SK-N-SH treated with all-trans-retinoic acid at 6 μM for 48 hours (cell line): ENCODE results near the gene MAP2K1.

Source experiments
- ATAC-seq: fragments of 200-7000 bp; cut with Tn5 transposase; 3 replicates; pipeline ENCODE4 v1.9.1; 2020; ENCODE audit warnings: mild to moderate bottlenecking, moderate library complexity
- BACH2 ChIP-seq: fragments of 250-450 bp; sonication (Bioruptor Pico); IDR thresholded peaks from 2 replicates; pipeline ENCODE4 v1.9.0; 2021; ENCODE audit warnings: mild to moderate bottlenecking, borderline replicate concordance
- CSDC2 ChIP-seq: fragments of 250-450 bp; sonication (Bioruptor Pico); IDR thresholded peaks from 2 replicates; pipeline ENCODE4 v1.5.0; 2020; ENCODE audit warnings: mild to moderate bottlenecking, moderate library complexity
- ESRRG ChIP-seq: fragments of 250-450 bp; sonication (Bioruptor Pico); IDR thresholded peaks from 2 replicates; pipeline ENCODE4 v1.6.1; 2021; ENCODE audit warnings: mild to moderate bottlenecking
- GLIS3 ChIP-seq: fragments of 250-450 bp; sonication (Bioruptor Pico); IDR thresholded peaks from 2 replicates; pipeline ENCODE4 v1.5.0; 2020; ENCODE audit warnings: mild to moderate bottlenecking, moderate library complexity
- ISL1 ChIP-seq: fragments of 250-450 bp; sonication (Bioruptor Pico); IDR thresholded peaks from 2 replicates; pipeline ENCODE4 v2.1.2; 2022; ENCODE audit warnings: mild to moderate bottlenecking, moderate library complexity
- OSR1 ChIP-seq: fragments of 250-450 bp; sonication (Bioruptor Pico); IDR thresholded peaks from 2 replicates; pipeline ENCODE4 v1.8.0; 2022; ENCODE audit warnings: moderate library complexity, mild to moderate bottlenecking, inconsistent platforms
- PPARA ChIP-seq: fragments of 250-450 bp; sonication (Bioruptor Pico); IDR thresholded peaks from 2 replicates; pipeline ENCODE4 v1.5.0; 2020; ENCODE audit warnings: mild to moderate bottlenecking, borderline replicate concordance
- RARB ChIP-seq: fragments of 250-450 bp; sonication (Bioruptor Pico); IDR thresholded peaks from 2 replicates; pipeline ENCODE4 v1.8.0; 2021; ENCODE audit warnings: mild to moderate bottlenecking, moderate library complexity
- SNAI2 ChIP-seq: fragments of 250-450 bp; sonication (Bioruptor Pico); IDR thresholded peaks from 2 replicates; pipeline ENCODE4 v1.5.0; 2020; ENCODE audit warnings: mild to moderate bottlenecking, moderate library complexity
- TCF4 ChIP-seq: fragments of 250-450 bp; sonication (Bioruptor Pico); IDR thresholded peaks from 2 replicates; pipeline ENCODE4 v1.8.0; 2021; ENCODE audit warnings: mild to moderate bottlenecking, moderate library complexity, borderline replicate concordance
- TOX ChIP-seq: fragments of 250-450 bp; sonication (Bioruptor Pico); IDR thresholded peaks from 2 replicates; pipeline ENCODE4 v1.8.0; 2021; ENCODE audit warnings: mild to moderate bottlenecking, moderate library complexity, borderline replicate concordance
- ZFP3 ChIP-seq: fragments of 250-450 bp; sonication (Bioruptor Pico); IDR thresholded peaks from 2 replicates; pipeline ENCODE4 v1.5.0; 2020; ENCODE audit warnings: mild to moderate bottlenecking, moderate library complexity
- ZFP30 ChIP-seq: fragments of 450-650 bp; formaldehyde crosslinking; IDR thresholded peaks from 2 replicates; pipeline ENCODE4 v1.5.0; 2022; ENCODE audit warnings: mild to moderate bottlenecking, moderate library complexity
- ZNF565 ChIP-seq: fragments of 450-650 bp; formaldehyde crosslinking; conservative IDR thresholded peaks from 2 replicates; pipeline ENCODE4 v1.5.0; 2020; ENCODE audit warnings: low read depth, mild to moderate bottlenecking, moderate library complexity
- ZNF70 ChIP-seq: fragments of 450-650 bp; formaldehyde crosslinking; IDR thresholded peaks from 2 replicates; pipeline ENCODE4 v1.5.0; 2020; ENCODE audit warnings: mild to moderate bottlenecking, moderate library complexity
- ZNF8 ChIP-seq: fragments of 450-650 bp; formaldehyde crosslinking; IDR thresholded peaks from 2 replicates; pipeline ENCODE4 v1.5.0; 2020; ENCODE audit warnings: mild to moderate bottlenecking, moderate library complexity
- TF ChIP-seq, protein P1 (sequence below): fragments of 250-450 bp; sonication (Bioruptor Pico); IDR thresholded peaks from 2 replicates; pipeline ENCODE4 v1.5.1; 2021; ENCODE audit warnings: mild to moderate bottlenecking, moderate library complexity
- TF ChIP-seq, protein P2 (sequence below): fragments of 250-450 bp; sonication (Bioruptor Pico); IDR thresholded peaks from 2 replicates; pipeline ENCODE4 v1.5.0; 2020; ENCODE audit warnings: mild to moderate bottlenecking, moderate library complexity
- TF ChIP-seq, protein P3 (sequence below): fragments of 250-450 bp; sonication (Bioruptor Pico); IDR thresholded peaks from 2 replicates; pipeline ENCODE4 v1.8.0; 2020; ENCODE audit warnings: mild to moderate bottlenecking, moderate library complexity, borderline replicate concordance
- TF ChIP-seq, protein P4 (sequence below): fragments of 250-450 bp; sonication (Bioruptor Pico); IDR thresholded peaks from 2 replicates; pipeline ENCODE4 v1.8.0; 2021; ENCODE audit warnings: low read depth, mild to moderate bottlenecking, moderate library complexity, borderline replicate concordance
- TF ChIP-seq, protein P5 (sequence below): fragments of 250-450 bp; sonication (Bioruptor Pico); IDR thresholded peaks from 2 replicates; pipeline ENCODE4 v1.5.1; 2020; ENCODE audit warnings: low read depth, mild to moderate bottlenecking, moderate library complexity

The MAP2K1 gene

DNA sequence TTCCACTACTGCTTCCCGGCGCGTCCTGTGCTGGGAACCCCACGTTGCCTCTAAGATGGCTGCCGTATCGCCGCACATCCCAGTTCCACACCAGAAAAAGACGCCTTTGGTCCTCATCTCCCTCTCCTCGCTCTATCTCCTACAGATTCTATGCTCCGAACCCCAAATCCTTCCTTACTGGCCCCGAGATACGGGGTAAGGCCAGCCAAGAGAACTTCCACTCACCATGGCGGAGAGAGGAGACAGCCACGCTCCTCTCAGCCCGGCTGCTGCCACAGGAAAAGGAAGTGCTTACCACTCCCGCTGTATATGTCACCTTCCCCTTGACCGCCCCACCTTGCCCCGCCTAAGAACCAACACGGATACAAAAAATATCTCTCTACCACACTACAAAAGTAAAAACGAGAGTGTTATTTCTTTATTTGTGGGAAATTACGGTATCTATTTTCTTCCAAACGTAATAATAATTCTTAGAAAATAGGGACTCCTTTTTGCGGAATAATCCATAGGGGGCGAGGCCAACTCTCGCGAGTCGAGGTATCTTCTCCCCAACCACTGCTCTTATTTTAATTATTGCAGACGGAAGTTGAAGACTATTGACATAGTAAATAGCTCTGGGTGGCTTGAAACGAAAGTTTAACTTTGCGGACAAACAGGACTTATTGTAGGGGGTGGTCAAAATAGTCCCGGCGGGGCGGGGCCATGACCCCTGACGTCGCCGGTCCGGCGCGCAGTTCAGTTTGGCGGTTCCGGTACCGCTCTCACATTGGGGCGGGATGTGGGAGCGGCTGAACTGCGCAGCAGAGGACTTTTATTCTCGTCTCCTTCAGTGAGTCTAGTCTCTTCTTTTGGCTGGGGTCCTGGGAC is 118.1 kb downstream of the MAP2K1 start, which contains the start of the genes RPL4 and ZWILCH:
RPL4 (minus strand) TSS at position 293 of the 867 bp plus-strand sequence; CDS start at position 228, 65 bp downstream.
ZWILCH (plus strand) TSS at position 764 of the 867 bp plus-strand sequence; CDS start at position 777, 13 bp downstream.
- ATAC-seq, result peak; percentile 90
- TF ChIP-seq, protein P1, sequence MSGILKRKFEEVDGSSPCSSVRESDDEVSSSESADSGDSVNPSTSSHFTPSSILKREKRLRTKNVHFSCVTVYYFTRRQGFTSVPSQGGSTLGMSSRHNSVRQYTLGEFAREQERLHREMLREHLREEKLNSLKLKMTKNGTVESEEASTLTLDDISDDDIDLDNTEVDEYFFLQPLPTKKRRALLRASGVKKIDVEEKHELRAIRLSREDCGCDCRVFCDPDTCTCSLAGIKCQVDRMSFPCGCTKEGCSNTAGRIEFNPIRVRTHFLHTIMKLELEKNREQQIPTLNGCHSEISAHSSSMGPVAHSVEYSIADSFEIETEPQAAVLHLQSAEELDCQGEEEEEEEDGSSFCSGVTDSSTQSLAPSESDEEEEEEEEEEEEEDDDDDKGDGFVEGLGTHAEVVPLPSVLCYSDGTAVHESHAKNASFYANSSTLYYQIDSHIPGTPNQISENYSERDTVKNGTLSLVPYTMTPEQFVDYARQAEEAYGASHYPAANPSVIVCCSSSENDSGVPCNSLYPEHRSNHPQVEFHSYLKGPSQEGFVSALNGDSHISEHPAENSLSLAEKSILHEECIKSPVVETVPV, result 0 out of 2 replicates have a peak, but pooled peaks have one; percentile 32
- TF ChIP-seq GLIS3 (CRISPR knock-in tag), result no peak
- TF ChIP-seq ZNF70, result peak; percentile 26; the same call in 1 of the 2 replicates
- TF ChIP-seq, protein P2, sequence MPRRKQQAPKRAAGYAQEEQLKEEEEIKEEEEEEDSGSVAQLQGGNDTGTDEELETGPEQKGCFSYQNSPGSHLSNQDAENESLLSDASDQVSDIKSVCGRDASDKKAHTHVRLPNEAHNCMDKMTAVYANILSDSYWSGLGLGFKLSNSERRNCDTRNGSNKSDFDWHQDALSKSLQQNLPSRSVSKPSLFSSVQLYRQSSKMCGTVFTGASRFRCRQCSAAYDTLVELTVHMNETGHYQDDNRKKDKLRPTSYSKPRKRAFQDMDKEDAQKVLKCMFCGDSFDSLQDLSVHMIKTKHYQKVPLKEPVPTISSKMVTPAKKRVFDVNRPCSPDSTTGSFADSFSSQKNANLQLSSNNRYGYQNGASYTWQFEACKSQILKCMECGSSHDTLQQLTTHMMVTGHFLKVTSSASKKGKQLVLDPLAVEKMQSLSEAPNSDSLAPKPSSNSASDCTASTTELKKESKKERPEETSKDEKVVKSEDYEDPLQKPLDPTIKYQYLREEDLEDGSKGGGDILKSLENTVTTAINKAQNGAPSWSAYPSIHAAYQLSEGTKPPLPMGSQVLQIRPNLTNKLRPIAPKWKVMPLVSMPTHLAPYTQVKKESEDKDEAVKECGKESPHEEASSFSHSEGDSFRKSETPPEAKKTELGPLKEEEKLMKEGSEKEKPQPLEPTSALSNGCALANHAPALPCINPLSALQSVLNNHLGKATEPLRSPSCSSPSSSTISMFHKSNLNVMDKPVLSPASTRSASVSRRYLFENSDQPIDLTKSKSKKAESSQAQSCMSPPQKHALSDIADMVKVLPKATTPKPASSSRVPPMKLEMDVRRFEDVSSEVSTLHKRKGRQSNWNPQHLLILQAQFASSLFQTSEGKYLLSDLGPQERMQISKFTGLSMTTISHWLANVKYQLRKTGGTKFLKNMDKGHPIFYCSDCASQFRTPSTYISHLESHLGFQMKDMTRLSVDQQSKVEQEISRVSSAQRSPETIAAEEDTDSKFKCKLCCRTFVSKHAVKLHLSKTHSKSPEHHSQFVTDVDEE (CRISPR knock-in tag), result no peak
- no peak for TF ChIP-seq CSDC2 (CRISPR knock-in tag)
- TF ChIP-seq ESRRG, result no peak
- TF ChIP-seq, protein P3, sequence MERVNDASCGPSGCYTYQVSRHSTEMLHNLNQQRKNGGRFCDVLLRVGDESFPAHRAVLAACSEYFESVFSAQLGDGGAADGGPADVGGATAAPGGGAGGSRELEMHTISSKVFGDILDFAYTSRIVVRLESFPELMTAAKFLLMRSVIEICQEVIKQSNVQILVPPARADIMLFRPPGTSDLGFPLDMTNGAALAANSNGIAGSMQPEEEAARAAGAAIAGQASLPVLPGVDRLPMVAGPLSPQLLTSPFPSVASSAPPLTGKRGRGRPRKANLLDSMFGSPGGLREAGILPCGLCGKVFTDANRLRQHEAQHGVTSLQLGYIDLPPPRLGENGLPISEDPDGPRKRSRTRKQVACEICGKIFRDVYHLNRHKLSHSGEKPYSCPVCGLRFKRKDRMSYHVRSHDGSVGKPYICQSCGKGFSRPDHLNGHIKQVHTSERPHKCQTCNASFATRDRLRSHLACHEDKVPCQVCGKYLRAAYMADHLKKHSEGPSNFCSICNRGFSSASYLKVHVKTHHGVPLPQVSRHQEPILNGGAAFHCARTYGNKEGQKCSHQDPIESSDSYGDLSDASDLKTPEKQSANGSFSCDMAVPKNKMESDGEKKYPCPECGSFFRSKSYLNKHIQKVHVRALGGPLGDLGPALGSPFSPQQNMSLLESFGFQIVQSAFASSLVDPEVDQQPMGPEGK (CRISPR knock-in tag), result no peak; the same call in 1 of the 2 replicates
- TF ChIP-seq ZNF565 (CRISPR knock-in tag), result no peak
- TF ChIP-seq SNAI2 (CRISPR knock-in tag), result no peak
- TF ChIP-seq, protein P4, sequence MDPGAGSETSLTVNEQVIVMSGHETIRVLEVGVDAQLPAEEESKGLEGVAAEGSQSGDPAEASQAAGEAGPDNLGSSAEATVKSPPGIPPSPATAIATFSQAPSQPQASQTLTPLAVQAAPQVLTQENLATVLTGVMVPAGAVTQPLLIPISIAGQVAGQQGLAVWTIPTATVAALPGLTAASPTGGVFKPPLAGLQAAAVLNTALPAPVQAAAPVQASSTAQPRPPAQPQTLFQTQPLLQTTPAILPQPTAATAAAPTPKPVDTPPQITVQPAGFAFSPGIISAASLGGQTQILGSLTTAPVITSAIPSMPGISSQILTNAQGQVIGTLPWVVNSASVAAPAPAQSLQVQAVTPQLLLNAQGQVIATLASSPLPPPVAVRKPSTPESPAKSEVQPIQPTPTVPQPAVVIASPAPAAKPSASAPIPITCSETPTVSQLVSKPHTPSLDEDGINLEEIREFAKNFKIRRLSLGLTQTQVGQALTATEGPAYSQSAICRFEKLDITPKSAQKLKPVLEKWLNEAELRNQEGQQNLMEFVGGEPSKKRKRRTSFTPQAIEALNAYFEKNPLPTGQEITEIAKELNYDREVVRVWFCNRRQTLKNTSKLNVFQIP (CRISPR knock-in tag), result peak; percentile 55; the same call in 1 of the 2 replicates
- TF ChIP-seq TOX (CRISPR knock-in tag), result peak; percentile 50; the same call in 1 of the 2 replicates

DNA sequence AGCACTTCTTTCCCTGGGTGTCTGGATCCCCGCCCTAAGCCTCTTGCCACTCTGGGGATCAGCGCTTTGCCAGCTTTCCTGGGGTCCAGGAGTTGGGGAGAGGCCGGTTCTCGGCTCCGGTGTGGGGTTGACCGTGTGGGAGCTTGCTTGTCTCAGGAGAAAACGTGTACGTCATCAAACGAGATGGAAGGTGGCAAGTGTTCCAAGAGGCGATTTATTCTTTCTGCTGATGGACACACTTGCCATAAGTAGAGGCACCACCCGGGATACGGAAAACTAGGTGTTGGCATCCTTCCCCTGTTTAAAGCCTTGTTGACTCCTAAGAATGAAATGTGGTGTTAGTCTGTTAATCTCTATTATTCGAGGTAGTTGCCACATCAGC is 118.7 kb downstream of the MAP2K1 start:
- TF ChIP-seq RARB (CRISPR knock-in tag), result no peak
- TF ChIP-seq ZNF565 (CRISPR knock-in tag), result no peak
- TF ChIP-seq CSDC2 (CRISPR knock-in tag), result no peak
- no peak for TF ChIP-seq ZNF8 (CRISPR knock-in tag)
- TF ChIP-seq, protein P3 (CRISPR knock-in tag), result no peak
- TF ChIP-seq ESRRG, result no peak
- TF ChIP-seq, protein P4 (CRISPR knock-in tag), result no peak
- no peak for TF ChIP-seq TCF4
- TF ChIP-seq, protein P5, sequence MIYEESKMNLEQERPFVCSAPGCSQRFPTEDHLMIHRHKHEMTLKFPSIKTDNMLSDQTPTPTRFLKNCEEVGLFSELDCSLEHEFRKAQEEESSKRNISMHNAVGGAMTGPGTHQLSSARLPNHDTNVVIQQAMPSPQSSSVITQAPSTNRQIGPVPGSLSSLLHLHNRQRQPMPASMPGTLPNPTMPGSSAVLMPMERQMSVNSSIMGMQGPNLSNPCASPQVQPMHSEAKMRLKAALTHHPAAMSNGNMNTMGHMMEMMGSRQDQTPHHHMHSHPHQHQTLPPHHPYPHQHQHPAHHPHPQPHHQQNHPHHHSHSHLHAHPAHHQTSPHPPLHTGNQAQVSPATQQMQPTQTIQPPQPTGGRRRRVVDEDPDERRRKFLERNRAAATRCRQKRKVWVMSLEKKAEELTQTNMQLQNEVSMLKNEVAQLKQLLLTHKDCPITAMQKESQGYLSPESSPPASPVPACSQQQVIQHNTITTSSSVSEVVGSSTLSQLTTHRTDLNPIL, result no peak
- no peak for TF ChIP-seq PPARA (CRISPR knock-in tag)
- no peak for TF ChIP-seq OSR1 (CRISPR knock-in tag)
- no peak for TF ChIP-seq ZNF70
- TF ChIP-seq ZFP3, result no peak
- no peak for TF ChIP-seq TOX (CRISPR knock-in tag)
- no peak for TF ChIP-seq BACH2 (CRISPR knock-in tag)
- no peak for TF ChIP-seq SNAI2 (CRISPR knock-in tag)
- TF ChIP-seq ISL1 (CRISPR knock-in tag), result no peak
- no peak for TF ChIP-seq ZFP30
- ATAC-seq, result peak; percentile 53; the same call in 2 of the 3 replicates
